Brain microvascular endothelial cell (primary cell): ENCODE measurements around the gene CACNA2D3.

Source experiments
- DNase-seq: peaks from one replicate; pipeline ENCODE4 v3.0.0-alpha.2; 2020
- H3K27ac ChIP-seq: fragments of 250-450 bp; sonication (Bioruptor Pico); 2 replicates; pipeline ENCODE4 v1.5.1; 2020; ENCODE audit warnings: mild to moderate bottlenecking, moderate library complexity
- H3K27me3 ChIP-seq: fragments of 250-450 bp; sonication (Bioruptor Pico); replicated peaks from 2 replicates; pipeline ENCODE4 v1.5.1; 2020; ENCODE audit warnings: mild to moderate bottlenecking
- H3K36me3 ChIP-seq: fragments of 250-450 bp; sonication (Bioruptor Pico); replicated peaks from 2 replicates; pipeline ENCODE4 v1.5.1; 2020; ENCODE audit warnings: mild to moderate bottlenecking
- H3K4me3 ChIP-seq: 2 replicates; pipeline ENCODE4 v1.5.1; 2011; ENCODE audit warnings: low read depth, mild to moderate bottlenecking, control low read depth, low read length, moderate library complexity
- CTCF ChIP-seq: IDR thresholded peaks from 2 replicates; pipeline ENCODE4 v1.5.1; 2011; ENCODE audit warnings: low read depth, mild to moderate bottlenecking, moderate library complexity, low read length, control low read depth, inconsistent platforms; ENCODE audit errors: missing control alignments
- in situ Hi-C: cut with HindIII; loops from 2 replicates; pipeline ENCODE4 v1.10.0; 2017; ENCODE audit warnings: low sequenced_read_pairs, low pct_ligation_motif_present

Gene CACNA2D3

GRCh38 chr3:54514416-54514815 lies 392.1 kb downstream of the CACNA2D3 start:
- TF ChIP-seq CTCF: no peak
- Histone ChIP-seq H3K27ac (no peak overlapping the region), H3K4me3 (no peak overlapping the region), H3K27me3 (no peaks in the 10 kb centered on the region), H3K36me3 (no peaks in the 10 kb centered on the region)
- in situ Hi-C loops: no loop called here
- DNase-seq: no peak

GRCh38 chr3:54515441-54516213 lies 393.3 kb downstream of the CACNA2D3 start:
- no peaks in the 10 kb centered on the region for H3K36me3 ChIP-seq
- no peaks in the 10 kb centered on the region for H3K27me3 ChIP-seq
- TF ChIP-seq CTCF: no peak
- H3K4me3 ChIP-seq: no peak overlapping the region
- DNase-seq: no peak
- no peak overlapping the region for H3K27ac ChIP-seq
- in situ Hi-C loops: no loop called here

GRCh38 chr3:54517424-54517823 lies 395.1 kb downstream of the CACNA2D3 start:
- Histone ChIP-seq H3K4me3 (no peak overlapping the region), H3K27me3 (no peaks in the 10 kb centered on the region), H3K27ac (no peak overlapping the region), H3K36me3 (no peaks in the 10 kb centered on the region)
- no peak for TF ChIP-seq CTCF
- in situ Hi-C loops: no loop called here
- no peak for DNase-seq

- in situ Hi-C loops: no loop called here
- H3K27ac ChIP-seq: no peak overlapping the region
- H3K36me3 ChIP-seq: no peaks in the 10 kb centered on the region
- TF ChIP-seq CTCF: no peak
- no peak for DNase-seq
- H3K27me3 ChIP-seq: no peaks in the 10 kb centered on the region
- no peak overlapping the region for H3K4me3 ChIP-seq
Measured at GRCh38 chr3:54518011-54518675, 395.8 kb downstream of the CACNA2D3 start.

GRCh38 chr3:54519493-54519892 lies 397.1 kb downstream of the CACNA2D3 start:
- no peak overlapping the region for H3K27ac ChIP-seq
- no peak for DNase-seq
- H3K4me3 ChIP-seq: no peak overlapping the region
- no peaks in the 10 kb centered on the region for H3K27me3 ChIP-seq
- no peaks in the 10 kb centered on the region for H3K36me3 ChIP-seq
- no peak for TF ChIP-seq CTCF
- in situ Hi-C loops: no loop called here
